Stimulated activated CD4-positive, alpha-beta T cell treated with anti-CD3 and anti-CD28 coated beads, Interleukin-1b, Interleukin-23, amount 100 ng/mL, for 1 hour (primary cell): ENCODE measurements around the gene SNTG2.
"Not testable (repeated sequence)": the region's sequence is repeated elsewhere in the genome, so short reads cannot be mapped to it uniquely, and the experiment has no call there.

ENCODE experiments used
- DNase-seq, 2 donors: peaks; one replicate each; pipeline ENCODE4 v3.0.0-alpha.2; 2020; ENCODE audit warnings: low read depth in 2 of 2

The SNTG2 gene

DNA sequence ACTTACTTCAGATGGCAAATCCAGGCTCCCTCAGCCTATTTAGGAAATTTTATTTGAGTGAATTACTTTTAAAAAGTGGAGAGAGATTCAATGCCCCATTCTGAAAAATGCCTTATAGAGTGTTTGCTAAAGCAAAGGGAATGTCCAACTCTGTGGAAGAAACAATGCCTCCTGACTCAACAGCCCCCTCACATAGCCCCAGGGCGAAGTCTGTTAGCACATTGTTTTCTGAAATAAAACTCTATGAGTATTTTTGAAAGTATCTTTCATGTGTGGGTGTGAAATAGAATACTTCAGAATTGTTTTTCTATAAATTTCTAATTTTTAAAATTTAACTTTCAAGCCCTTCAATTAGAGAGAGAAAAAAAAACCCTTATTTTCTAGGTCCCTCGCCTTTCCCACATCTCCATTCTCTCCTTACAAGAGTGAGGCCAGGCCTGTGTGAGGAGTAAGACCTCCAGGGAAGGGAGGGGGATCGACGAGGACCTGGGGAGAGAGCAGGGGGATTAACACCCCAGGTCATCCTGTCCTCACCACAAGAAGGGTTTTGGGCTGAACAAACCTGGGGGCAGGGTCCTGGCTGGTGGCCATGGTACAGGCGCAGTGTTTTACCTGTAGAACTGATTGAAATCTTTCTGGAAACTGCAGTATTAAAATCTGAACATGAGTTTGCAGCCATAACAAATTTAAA lies 141.4 kb downstream of the SNTG2 start:
- DNase-seq: no peak

DNA sequence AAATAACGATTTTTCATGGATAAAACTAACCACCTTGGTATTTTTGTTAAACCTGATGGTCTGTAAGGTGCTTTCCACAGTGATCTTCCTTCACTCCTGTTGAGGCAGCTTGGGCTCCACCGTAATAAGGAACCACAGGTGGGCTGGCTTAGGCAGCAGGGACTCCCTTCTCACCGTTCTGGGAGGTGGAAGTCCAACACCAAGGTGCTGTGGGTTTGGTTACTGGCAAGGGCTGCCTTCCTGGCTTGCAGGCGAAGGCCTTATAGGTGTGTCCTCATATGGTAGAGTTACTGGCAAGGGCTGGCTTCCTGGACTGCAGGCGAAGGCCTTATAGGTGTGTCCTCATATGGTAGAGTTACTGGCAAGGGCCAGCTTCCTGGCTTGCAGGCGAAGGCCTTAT lies 143.0 kb downstream of the SNTG2 start:
- DNase-seq: not testable (repeated sequence)

DNA sequence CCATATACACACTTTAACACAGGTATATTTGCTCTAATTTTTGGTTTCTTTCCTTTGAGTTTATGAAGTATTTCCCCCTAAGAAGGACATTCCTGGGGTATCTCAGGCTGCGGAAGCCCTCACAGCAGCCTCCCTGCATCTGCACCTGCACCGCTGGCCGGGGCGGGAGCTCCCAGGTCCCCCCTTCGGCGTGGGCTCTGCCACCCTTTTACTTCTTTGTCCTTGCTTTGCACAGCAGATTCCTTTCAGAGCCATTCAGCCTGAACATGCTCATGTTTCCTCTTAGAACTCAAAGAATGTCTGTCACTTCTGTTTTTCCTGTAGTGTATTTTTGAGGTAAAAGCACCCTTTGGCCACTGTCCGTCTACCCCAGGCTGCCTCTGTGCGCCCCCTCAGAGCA lies 146.5 kb downstream of the SNTG2 start:
- DNase-seq: no peak

DNA sequence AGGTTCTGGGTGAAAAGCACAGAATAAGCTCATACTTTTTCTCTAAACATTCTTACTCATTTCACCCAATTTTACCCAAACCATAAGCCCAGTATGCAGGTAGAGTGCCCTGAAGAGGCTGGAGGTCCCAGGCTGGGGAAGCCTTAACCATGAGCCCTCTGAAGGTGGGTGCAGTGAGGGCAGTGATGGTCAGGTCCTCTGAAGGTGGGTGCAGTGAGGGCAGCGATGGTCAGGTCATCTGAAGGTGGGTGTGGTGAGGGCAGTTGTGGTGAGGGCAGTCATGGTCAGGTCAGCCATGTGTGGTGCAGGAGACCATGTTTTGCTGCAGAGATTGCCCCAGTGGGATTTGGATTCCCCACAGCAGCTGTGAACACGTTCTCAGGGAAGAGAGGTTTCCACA lies 148.8 kb downstream of the SNTG2 start:
- no peak for DNase-seq

- no peak for DNase-seq
Observed at GRCh38 chr2:1101011-1101782, 150.5 kb downstream of the SNTG2 start.

DNA sequence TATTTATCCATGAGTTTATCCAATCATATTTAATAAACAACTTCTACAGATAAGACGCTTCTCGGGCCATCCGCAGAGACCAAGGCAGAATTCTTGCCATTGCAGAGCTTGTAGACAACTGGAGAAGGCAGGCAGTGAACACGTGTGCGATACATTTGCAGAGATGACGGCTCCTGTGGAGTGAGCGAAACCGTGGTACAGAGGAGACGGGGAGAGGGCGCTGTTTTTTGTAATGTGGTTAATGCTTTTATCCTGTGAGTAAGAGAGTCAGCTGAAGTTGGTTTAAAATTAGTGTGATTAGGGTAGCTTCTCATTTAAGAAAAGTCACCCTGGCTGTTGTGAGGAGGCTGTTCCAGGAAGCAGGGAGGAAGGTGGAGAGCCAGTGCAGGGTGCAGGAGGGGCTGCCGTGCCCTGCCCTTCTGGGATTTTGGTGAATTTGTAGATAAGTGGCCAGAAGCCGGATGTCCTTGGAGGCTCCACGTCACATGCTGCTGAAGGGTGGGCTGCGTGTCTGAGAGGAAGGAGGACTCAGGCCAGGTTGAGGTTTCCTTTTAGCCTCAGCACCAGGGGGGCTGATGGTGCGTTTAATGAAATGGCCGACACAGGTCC lies 151.4 kb downstream of the SNTG2 start:
- DNase-seq: no peak

DNA sequence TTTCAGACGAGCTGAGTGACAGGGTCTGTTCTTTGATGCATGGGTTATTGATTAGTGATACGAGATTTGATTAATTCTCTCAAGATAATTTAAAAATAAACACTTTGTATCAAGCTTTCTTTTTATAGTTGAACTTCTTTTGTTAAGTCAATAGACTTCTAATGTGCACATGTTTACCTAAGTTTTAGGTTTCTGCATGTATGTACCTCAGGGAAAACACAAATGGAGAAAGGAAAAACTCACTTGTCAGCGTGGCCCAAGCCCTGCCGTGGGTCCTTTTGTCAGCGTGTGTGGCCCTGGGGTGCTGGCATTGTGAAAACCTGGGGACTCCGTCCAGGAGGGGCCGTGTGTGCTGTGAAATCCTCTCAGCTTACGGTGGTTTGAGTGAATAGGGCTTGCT lies 153.7 kb downstream of the SNTG2 start:
- no peak for DNase-seq

- not testable (repeated sequence) for DNase-seq
Observed at GRCh38 chr2:1106344-1106743, 155.7 kb downstream of the SNTG2 start.

- no peak for DNase-seq
Observed at GRCh38 chr2:1115843-1116539, 165.3 kb downstream of the SNTG2 start.

DNA sequence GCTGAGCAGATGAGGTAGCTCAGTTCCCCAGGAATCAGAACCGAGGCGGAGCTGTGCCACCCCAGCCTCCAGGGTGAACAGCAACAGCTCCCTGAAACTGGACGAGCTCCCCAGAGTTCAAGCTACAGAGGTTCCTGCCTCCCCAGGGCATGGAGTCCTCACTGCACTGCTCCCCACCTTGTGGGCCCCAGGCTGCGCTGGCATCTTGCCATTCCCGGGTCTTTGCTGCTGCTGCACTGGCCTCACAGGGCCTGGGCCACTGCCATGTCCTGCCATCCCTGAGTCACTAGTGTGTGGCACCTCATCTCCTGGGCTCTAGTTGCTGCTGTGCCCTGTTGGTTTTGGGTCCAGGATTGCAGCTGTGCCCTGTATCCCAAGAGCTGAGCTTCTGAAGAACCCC lies 166.9 kb downstream of the SNTG2 start:
- no peak for DNase-seq

- DNase-seq: no peak
Observed at GRCh38 chr2:1125217-1125616, 174.6 kb downstream of the SNTG2 start.

GRCh38 chr2:1125633-1126370 lies 175.2 kb downstream of the SNTG2 start:
- no peak for DNase-seq

- DNase-seq: no peak
Observed at GRCh38 chr2:1129982-1130381, 179.3 kb downstream of the SNTG2 start.

- no peak for DNase-seq
Observed at GRCh38 chr2:1130922-1131321, 180.3 kb downstream of the SNTG2 start.

DNA sequence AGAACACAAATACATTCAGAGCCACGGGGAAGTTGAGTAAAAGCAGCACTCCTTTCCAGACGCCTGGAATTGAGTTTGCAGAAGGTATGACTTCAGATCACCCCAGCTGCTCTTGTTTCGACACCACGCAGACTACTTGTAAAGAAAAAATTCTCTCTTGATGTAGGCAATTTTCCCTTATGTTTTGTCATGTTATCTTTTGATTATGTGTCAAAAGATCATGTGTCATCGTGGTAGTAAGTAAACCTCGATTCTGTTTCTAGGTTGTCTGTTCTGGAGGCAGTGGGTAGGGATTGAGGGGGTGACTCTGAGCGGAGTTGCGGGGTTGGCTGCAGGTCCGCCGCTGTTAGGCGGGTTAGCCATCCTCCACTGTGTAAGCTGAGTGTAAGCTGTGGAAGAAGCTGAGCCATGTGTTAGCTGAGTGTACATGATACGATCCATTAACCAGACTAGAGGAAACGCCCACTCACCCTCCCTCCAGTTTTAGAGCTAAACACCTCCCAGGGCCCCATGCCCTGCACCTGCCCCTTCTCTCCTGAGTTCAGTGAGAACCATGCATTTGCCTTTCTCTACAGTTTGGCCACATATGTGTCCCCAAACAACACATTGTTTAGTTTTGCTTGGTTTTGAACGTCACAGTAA lies 181.8 kb downstream of the SNTG2 start:
- DNase-seq: no peak

DNA sequence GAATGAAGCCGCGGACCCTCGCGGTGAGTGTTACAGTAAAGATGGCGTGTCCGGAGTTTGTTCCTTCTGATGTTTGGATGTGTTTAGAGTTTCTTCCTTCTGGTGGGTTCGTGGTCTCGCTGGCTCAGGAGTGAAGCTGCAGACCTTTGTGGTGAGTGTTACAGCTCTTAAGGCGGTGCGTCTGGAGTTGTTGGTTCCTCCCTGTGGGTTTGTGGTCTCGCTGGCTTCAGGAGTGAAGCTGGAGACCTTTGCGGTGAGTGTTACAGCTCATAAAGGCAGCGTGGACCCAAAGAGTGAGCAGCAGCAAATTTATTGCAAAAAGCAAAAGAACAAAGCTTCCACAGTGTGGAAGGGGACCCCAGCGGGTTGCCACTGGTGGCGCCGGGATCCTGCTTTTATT lies 183.2 kb downstream of the SNTG2 start:
- DNase-seq: not testable (repeated sequence)

DNA sequence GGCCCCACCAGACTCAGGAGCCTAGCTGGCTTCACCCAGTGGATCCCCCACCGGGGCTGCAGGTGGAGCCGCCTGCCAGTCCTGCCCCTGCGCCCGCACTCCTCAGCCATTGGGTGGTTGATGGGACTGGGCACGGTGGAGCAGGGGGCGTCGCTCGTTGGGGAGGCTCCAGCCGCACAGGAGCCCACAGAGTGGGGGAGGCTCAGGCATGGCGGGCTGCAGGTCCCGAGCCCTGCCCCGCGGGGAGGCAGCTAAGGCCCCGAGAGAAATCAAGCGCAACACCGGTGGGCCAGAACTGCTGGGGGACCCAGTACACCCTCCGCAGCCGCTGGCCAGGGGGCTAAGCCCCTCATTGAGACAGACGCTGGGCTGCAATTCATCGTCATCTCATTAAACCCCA lies 184.0 kb downstream of the SNTG2 start:
- no peak for DNase-seq

- no peak for DNase-seq
Observed at GRCh38 chr2:1136067-1136466, 185.4 kb downstream of the SNTG2 start.

GRCh38 chr2:1136846-1137245 lies 186.2 kb downstream of the SNTG2 start:
- no peak for DNase-seq

GRCh38 chr2:1137264-1137663 lies 186.6 kb downstream of the SNTG2 start:
- no peak for DNase-seq

DNA sequence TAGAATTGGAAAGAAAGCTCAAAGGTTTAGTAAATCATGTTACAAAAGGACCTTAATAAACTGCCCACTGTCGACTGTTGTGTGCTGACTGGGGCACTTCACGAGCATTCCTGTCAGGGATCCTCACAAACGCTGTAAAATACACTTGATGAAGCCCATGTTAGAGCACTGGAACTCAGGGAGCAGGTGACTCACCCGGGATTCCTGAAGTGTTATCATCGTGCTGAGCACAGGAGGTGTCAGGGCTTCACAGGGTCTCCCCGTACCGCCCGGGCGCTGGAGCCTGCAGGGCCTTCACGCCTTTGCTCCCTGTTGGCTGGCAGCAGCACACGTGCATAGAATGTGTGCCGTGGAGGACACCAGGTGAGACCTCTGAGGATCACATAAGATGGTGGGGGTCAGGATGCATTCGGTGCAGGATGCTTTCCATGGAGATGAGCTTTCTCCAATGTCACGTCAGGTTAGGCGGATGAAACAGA lies 187.3 kb downstream of the SNTG2 start:
- DNase-seq: no peak
